ENCODE data around the gene SLC2A10.
"Not testable (repeated sequence)": the region's sequence is repeated elsewhere in the genome, so short reads cannot be mapped to it uniquely, and the experiment has no call there.

Gene SLC2A10
- total RNA-seq: 0 to 2.2 (median 0) reads per million in 17 experiments

- DNase-seq: peak in 2 of 4 experiments; percentile 22 to 28
Measured at GRCh38 chr20:46709459-46710152, at the start of gene SLC2A10. SLC2A10 (plus strand) TSS chr20:46709649; CDS start chr20:46709737, 88 bp downstream.

DNA sequence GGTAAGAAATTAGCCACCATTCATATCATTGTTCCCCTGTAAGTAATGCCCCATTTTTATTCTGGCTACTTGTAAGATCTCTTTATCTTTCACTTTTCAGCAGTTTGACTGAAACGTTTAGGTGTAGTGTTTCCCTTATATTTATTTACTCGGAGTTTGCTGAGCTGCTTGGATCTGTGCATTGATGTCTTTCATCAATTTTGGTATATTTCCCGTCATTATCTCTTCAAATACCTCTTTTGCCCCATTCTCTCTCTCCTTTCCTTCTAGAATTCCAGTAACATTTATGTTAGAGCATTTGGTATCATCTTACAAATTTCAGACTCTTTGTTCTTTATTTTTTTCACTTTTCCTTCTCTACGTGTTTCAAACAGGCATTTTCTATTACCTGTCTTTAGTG, 49.0 kb upstream of the SLC2A10 start:
- DNase-seq: no peak

DNA sequence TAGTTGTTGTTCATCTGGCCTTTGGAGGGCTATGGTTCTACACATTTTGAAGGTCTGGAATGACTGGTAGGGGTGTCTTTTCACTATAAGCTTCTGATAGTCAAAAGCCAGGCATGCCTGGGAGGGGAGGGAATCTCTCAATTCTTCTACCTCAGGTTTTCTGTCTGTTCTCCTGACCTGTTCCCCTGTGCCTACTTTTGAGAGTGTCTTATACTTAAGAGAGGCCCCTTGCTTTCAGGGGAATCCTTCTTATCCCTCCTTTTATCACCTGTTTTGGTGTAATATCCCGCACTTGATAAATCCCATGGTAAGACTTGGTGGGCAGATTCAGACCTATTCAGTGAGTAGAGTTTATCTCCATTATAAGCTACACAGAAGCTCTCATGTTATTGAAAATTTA, 47.8 kb upstream of the SLC2A10 start:
- DNase-seq: no peak

- DNase-seq: no peak
Measured at GRCh38 chr20:46663531-46663930, 45.9 kb upstream of the SLC2A10 start.

- no peak for DNase-seq
Measured at GRCh38 chr20:46665602-46666001, 43.8 kb upstream of the SLC2A10 start.

- peak in 3 of 4 experiments; percentile 9 to 25 (median 10) for DNase-seq
Measured at GRCh38 chr20:46666306-46666705, 43.1 kb upstream of the SLC2A10 start.

GRCh38 chr20:46666818-46667515, 42.5 kb upstream of the SLC2A10 start:
- no peak for DNase-seq

DNA sequence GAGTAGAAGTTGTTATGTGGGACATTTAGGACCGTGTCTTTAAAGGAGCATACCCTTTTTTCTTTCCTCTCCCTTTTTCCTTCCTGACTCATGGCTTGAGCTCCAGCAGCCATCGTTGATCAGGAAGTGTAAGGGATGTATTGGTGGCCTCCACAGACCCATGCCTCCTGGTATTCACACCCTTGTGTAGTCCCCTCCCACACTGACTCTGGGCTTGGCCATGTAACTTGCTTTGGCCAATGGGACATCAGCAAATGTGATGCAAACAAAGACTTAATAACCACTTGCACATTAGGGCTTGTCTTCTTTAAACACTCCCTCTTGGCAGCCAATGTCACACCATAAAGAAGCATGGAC, 39.2 kb upstream of the SLC2A10 start:
- no peak for DNase-seq

- DNase-seq: no peak
Measured at GRCh38 chr20:46670585-46671584, 38.6 kb upstream of the SLC2A10 start.

DNA sequence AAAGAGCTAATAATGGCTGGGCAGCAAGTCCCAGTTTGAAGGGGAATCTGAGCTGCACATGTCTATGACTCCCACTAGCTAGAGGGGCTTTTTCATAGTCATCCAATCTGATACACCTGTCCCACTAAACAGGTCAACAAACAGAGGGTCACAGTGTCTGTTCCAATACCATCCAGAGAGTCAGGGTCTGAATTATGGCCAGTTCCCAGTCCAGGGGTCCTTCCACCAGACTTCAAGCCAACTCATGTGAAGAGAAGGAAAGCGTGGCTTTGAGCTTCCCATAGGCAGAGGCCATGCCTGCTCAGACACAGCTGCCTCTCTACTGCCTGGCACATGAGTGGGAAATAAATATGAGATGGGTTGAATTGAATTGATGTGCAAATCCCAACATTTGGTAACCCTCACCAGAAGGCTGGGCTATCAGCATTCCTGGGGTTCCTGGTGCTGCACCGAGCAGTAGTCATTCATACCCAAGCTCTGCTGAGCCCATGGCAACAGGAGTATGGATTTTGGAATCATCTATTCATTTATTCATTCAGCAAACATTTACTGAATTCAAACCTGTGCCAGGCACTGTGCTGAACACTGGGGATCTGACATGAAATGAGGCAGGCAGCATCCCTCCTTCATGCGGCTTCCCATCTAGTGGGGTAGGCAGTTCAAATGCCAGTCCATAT, 37.4 kb upstream of the SLC2A10 start:
- no peak for DNase-seq

GRCh38 chr20:46672543-46673148, 36.8 kb upstream of the SLC2A10 start:
- no peak for DNase-seq

DNA sequence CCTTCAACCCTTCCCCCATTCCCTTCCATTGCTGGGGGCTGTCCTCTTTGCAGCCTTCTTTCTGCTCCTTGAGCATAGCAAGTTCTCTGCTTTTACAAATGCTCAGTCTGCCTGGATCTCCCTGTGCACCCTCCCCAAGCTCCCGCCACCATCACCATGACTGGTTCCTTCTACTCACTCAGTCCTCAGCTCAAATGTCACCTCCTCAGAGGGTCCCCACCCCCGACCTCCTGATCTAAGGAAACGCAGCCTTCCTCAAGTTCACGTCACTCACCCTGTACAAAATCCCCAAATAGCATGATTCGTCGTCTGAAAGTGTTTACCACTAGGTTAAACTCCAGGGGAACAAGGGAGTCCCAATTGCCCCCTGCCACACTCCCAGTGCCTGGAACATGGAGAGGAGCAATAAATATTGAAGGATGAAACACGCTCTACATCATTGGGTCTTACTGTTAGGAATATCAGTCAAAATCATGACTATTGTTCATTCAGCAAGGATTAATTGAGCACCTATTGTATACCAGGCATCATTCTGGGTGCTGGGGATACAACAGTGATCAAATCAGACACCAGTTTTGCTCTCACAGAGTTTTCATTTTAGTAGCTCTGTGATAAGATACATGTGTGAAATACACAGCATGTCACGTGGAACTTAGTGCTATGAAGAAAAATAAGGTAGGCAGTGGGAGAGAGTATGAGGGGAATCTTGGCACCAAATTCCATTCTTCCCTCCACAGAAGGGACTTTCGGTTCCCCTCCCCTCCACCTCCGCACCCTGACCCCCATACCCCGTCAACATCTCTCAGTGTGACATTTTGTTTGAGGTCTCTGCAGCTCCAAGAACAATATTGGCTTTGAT, 35.8 kb upstream of the SLC2A10 start:
- DNase-seq: no peak

DNA sequence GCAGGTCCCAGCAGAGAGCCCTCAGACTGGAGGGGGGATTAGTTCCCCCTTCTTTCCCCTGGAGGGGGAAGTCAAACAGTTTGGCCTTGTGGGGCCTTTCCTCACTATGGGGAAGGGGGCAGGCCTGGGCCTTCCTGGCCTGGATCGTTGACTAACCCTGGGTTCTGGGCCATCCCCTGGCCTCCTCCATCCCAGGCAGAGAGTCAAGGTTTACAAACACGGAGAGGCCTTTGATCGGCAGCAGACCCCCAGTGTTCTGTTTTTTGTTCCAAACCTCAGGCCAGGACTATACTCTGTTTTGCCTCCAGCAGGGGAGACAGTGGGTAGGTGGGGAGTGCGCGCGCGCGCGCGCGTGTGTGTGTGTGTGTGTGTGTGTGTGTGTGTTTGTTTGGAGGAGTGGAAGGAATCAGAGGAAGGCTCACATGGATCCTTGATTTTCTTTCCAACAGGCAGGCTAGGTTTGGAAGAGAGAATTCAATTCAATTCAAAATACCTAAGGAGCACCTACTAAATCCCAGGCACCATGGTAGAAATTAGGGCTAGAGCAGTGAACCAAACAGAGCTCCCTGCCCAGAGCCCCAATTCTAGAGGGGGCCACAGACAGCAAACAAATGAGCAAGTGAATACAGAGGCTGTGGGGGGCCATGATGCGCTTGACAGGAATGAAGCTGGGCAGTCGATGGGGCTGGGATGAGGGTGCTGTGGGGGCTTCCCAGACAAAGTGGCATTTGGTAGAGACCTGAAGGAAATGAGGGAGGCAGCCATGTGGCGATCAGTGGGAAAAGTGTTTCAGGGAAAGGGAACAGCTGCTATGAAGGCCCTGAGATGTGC, 35.0 kb upstream of the SLC2A10 start:
- DNase-seq: no peak

GRCh38 chr20:46676649-46677316, 32.7 kb upstream of the SLC2A10 start:
- not testable (repeated sequence) for DNase-seq

GRCh38 chr20:46677608-46678007, 31.8 kb upstream of the SLC2A10 start:
- no peak for DNase-seq

DNA sequence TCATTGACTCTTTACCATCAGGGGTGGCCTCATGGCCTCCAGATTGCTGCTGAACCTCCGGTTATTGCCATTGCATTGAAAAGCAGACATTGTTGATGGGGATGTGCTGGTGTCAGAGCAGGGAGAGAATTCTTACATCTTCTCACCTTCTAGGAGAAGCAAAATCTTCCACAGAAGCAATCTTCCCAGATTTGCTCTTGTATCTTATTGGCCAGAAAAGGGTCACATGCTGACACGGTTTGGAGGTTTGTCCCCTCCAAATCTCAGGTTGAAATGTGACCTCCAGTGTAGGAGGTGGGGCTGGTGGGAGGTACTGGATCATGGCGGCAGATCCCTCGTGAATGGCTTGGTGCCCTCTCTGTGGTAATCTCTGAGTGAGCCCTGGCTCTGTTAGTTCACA, 30.9 kb upstream of the SLC2A10 start:
- DNase-seq: no peak

DNA sequence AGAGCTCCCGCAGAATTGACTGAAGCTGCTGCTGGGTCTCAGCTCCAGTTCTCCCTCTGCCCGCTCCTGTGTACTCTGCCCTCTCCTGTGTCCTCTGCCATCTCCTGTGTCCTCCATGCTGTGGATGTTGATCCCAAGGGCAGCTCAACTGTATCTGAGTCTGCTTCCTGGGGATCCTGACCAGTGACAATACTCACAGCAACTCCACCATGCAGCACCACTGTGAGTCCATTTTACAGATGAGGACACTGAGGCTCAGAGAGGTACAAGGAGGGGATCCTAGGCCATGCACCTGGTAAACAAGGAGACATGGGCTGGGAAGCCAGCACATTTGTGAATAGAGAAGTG, 28.8 kb upstream of the SLC2A10 start:
- no peak for DNase-seq

- peak; percentile 65 to 83 (median 75) for DNase-seq
Measured at GRCh38 chr20:46681032-46681854, 28.2 kb upstream of the SLC2A10 start.
